ENCODE results near the gene CCND1. TPM values are rescaled to one million over a fixed set of nuclear protein-coding genes. Genes with fewer than 3 reads are reported as not detected.
A peak's percentile ranks its signal among the peaks of the same experiment; 100 is the strongest.

The CCND1 gene
- total RNA-seq, 1 experiment from 2014 or later: 372 TPM

GRCh38 chr11:69654660-69655478, 13.9 kb downstream of the CCND1 start:
- no peak overlapping the region for H4K91ac ChIP-seq (ENCODE audit: insufficient read length, low read depth, low read length)
- no peak overlapping the region for H4K8ac ChIP-seq (replicated peaks; ENCODE audit: insufficient read length, low read depth, low read length)
- no peak overlapping the region for H2BK15ac ChIP-seq (ENCODE audit: low read depth, low read length)
- no peaks in the 10 kb centered on the region for H3K79me2 ChIP-seq (ENCODE audit: insufficient read depth, low read length)
- TF ChIP-seq, protein P1, sequence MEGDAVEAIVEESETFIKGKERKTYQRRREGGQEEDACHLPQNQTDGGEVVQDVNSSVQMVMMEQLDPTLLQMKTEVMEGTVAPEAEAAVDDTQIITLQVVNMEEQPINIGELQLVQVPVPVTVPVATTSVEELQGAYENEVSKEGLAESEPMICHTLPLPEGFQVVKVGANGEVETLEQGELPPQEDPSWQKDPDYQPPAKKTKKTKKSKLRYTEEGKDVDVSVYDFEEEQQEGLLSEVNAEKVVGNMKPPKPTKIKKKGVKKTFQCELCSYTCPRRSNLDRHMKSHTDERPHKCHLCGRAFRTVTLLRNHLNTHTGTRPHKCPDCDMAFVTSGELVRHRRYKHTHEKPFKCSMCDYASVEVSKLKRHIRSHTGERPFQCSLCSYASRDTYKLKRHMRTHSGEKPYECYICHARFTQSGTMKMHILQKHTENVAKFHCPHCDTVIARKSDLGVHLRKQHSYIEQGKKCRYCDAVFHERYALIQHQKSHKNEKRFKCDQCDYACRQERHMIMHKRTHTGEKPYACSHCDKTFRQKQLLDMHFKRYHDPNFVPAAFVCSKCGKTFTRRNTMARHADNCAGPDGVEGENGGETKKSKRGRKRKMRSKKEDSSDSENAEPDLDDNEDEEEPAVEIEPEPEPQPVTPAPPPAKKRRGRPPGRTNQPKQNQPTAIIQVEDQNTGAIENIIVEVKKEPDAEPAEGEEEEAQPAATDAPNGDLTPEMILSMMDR (conservative IDR thresholded peaks at IDR 0.05): no peak
- H4K20me1 ChIP-seq (ENCODE audit: control insufficient read depth, insufficient read depth, insufficient read length): no peaks in the 10 kb centered on the region
- H3K4me3 Mint-ChIP-seq: no peak overlapping the region
- peak overlapping the region; percentile 27 to 51 (median 49); a peak in 3 of 7 replicates for H3K27ac Mint-ChIP-seq
- no peak overlapping the region for H2BK20ac ChIP-seq (ENCODE audit: low read depth, low read length, poor library complexity, severe bottlenecking)
- no CpG with 5 or more reads among the region's 27 CpGs for WGBS (ENCODE audit: extremely low coverage, insufficient read length, low lambda C conversion rate)
- no peaks in the 10 kb centered on the region for H3K79me1 ChIP-seq (ENCODE audit: insufficient read depth, low read depth, low read length, poor library complexity, severe bottlenecking)
- no peak overlapping the region for H4K5ac ChIP-seq (ENCODE audit: insufficient read length, low read depth, low read length)
- H3K4me1 ChIP-seq (ENCODE audit: insufficient read depth, low read length): no peaks in the 10 kb centered on the region
- H2BK5ac ChIP-seq (ENCODE audit: insufficient read length, low read length): no peak overlapping the region
- H3K4me2 ChIP-seq (ENCODE audit: insufficient read depth, insufficient read length, low read length): no peak overlapping the region
- no peaks in the 10 kb centered on the region for H3K27me3 ChIP-seq (ENCODE audit: insufficient read depth, low read length)
- peaks cover 0 to 44% (median 40%) of the 10 kb centered on the region in 3 experiments; a peak in 6 of 7 replicates for H3K36me3 Mint-ChIP-seq (ENCODE audit: insufficient read depth in 1 of 3, low read depth in 3 of 3)
- DNase-seq: peak; percentile 56
- H3K4ac ChIP-seq (ENCODE audit: low read depth, low read length): no peak overlapping the region
- H3K56ac ChIP-seq (ENCODE audit: insufficient read length, low read depth, low read length): no peak overlapping the region
- no peak overlapping the region for H2BK120ac ChIP-seq (ENCODE audit: low read depth, low read length, poor library complexity, severe bottlenecking)
- H3K27me3 Mint-ChIP-seq (ENCODE audit: low read depth): no peaks in the 10 kb centered on the region
- H3K4me1 Mint-ChIP-seq: peaks cover 33 to 35% of the 10 kb centered on the region in 2 experiments
- no peak overlapping the region for H3K18ac ChIP-seq (ENCODE audit: insufficient read length, low read depth, low read length)
- no peak overlapping the region for H3T11ph ChIP-seq (ENCODE audit: low read length)
- no peaks in the 10 kb centered on the region for H3K9me3 ChIP-seq (ENCODE audit: control insufficient read depth, low read depth, low read length)
- H3K27ac ChIP-seq (ENCODE audit: insufficient read length, low read depth, low read length): no peak overlapping the region
- H3K9ac ChIP-seq (ENCODE audit: extremely low read depth, insufficient read length, low read length): no peak overlapping the region
- H2BK12ac ChIP-seq (ENCODE audit: insufficient read length, low read depth, low read length): no peak overlapping the region
- no peaks in the 10 kb centered on the region for H3K9me3 Mint-ChIP-seq
- H3K23ac ChIP-seq (ENCODE audit: insufficient read length, low read depth, low read length): no peak overlapping the region
- no peaks in the 10 kb centered on the region for H3K23me2 ChIP-seq (ENCODE audit: insufficient read length, low read depth, low read length, poor library complexity, severe bottlenecking)
- no peak overlapping the region for H2AFZ ChIP-seq (ENCODE audit: low read length)
- H2AK5ac ChIP-seq (ENCODE audit: insufficient read length, low read length): no peak overlapping the region
- no peak overlapping the region for H3K14ac ChIP-seq (ENCODE audit: insufficient read depth, low read length)
